H1 (cell line): ENCODE measurements around the gene NEURL1. TPM values are rescaled to one million over a fixed set of nuclear protein-coding genes. Genes with fewer than 3 reads are reported as not detected.

Experiments
- CTCF ChIA-PET: fragments of 300-600 bp; sonication (Branson Sonifier 250); formaldehyde crosslinking; loops from one replicate; lab custom pipeline; 2021; ENCODE audit not compliant: partially characterized antibody; lab: Charles Lee
- POLR2A ChIA-PET: fragments of 300-600 bp; sonication (Branson Sonifier 250); formaldehyde crosslinking; loops from one replicate; lab custom pipeline; 2021; ENCODE audit warnings: inconsistent platforms; ENCODE audit not compliant: partially characterized antibody; lab: Charles Lee
- DNase-seq, 2 experiments: peaks; one replicate each; pipeline versions ENCODE4 v3.0.0 to v3.0.0-alpha.2; 2010 to 2022; ENCODE audit warnings: low spot score in 2 of 2, low read depth in 1 of 2, mixed read lengths in 1 of 2
- FAIRE-seq: peaks from 2 replicates; lab custom pipeline; 2011; peaks lifted over from hg19 to GRCh38; lab: Jason Lieb, UNC
- H2AFZ ChIP-seq: 2 replicates; pipeline ENCODE4 v1.8.1; 2012; ENCODE audit warnings: low read length, inconsistent platforms
- H2AK5ac ChIP-seq: 2 replicates; pipeline ENCODE4 v1.6.1; 2013; ENCODE audit warnings: low read depth, low read length
- H2BK120ac ChIP-seq: replicated peaks from 2 replicates; pipeline ENCODE3; 2013; ENCODE audit warnings: low read depth, low read length, inconsistent platforms
- H2BK12ac ChIP-seq: 2 replicates; pipeline ENCODE4 v1.6.1; 2013; ENCODE audit warnings: low read depth, low read length
- H2BK15ac ChIP-seq: 2 replicates; pipeline ENCODE4 v1.6.1; 2013; ENCODE audit warnings: low read length
- H2BK20ac ChIP-seq: 2 replicates; pipeline ENCODE4 v1.6.1; 2013; ENCODE audit warnings: low read length
- H2BK5ac ChIP-seq: 2 replicates; pipeline ENCODE4 v1.6.1; 2013; ENCODE audit warnings: low read depth, low read length
- H3K14ac ChIP-seq: 2 replicates; pipeline ENCODE4 v1.6.1; 2013; ENCODE audit warnings: inconsistent platforms; ENCODE audit not compliant: insufficient read length
- H3K18ac ChIP-seq: 2 replicates; pipeline ENCODE4 v1.6.1; 2013; ENCODE audit warnings: low read length; ENCODE audit errors: extremely low read depth
- H3K23ac ChIP-seq: 2 replicates; pipeline ENCODE4 v1.6.1; 2013; ENCODE audit warnings: inconsistent platforms; ENCODE audit not compliant: insufficient read length
- H3K23me2 ChIP-seq: 2 replicates; pipeline ENCODE4 v1.6.1; 2013; ENCODE audit warnings: low read depth, low read length
- H3K27ac ChIP-seq: 2 replicates; pipeline ENCODE4 v1.6.1; 2011; ENCODE audit warnings: low read depth, low read length, inconsistent platforms
- H3K27me3 ChIP-seq, 4 experiments: replicated peaks in 1 of 4; 1 replicate in 1 of 4; 2 replicates in 3 of 4; pipeline versions ENCODE4 v1.6.1 to v1.8.1; 2011 to 2013; ENCODE audit warnings: low read length in 3 of 4, mild to moderate bottlenecking in 3 of 4, inconsistent platforms in 2 of 4, mixed read lengths in 2 of 4, moderate library complexity in 1 of 4; ENCODE audit not compliant: control insufficient read depth in 3 of 4, insufficient read depth in 3 of 4; ENCODE audit errors: extremely low read depth in 1 of 4
- H3K36me3 ChIP-seq, 4 experiments: 2 replicates each; pipeline versions ENCODE4 v1.6.1 to v1.8.1; 2011 to 2013; ENCODE audit warnings: mild to moderate bottlenecking in 4 of 4, low read length in 3 of 4, moderate library complexity in 2 of 4, control low read depth in 1 of 4, inconsistent platforms in 1 of 4; ENCODE audit not compliant: insufficient read depth in 4 of 4, control insufficient read depth in 2 of 4
- H3K4ac ChIP-seq: replicated peaks from 2 replicates; pipeline ENCODE3; 2013; ENCODE audit warnings: low read length, low read depth, mixed read lengths, inconsistent platforms; ENCODE audit not compliant: insufficient read length
- H3K4me1 ChIP-seq, 4 experiments: replicated peaks in 1 of 4; 1 replicate in 1 of 4; 2 replicates in 3 of 4; pipeline versions ENCODE4 v1.6.1 to v1.8.1; 2011 to 2013; ENCODE audit warnings: low read length in 3 of 4, inconsistent platforms in 2 of 4, mixed read lengths in 1 of 4; ENCODE audit not compliant: insufficient read depth in 4 of 4, control insufficient read depth in 3 of 4
- H3K4me2 ChIP-seq, 2 experiments: 2 replicates each; pipeline versions ENCODE4 v1.6.1 to v1.8.1; 2011 to 2013; ENCODE audit warnings: low read depth in 2 of 2, low read length in 2 of 2, control low read depth in 1 of 2, inconsistent platforms in 1 of 2, mild to moderate bottlenecking in 1 of 2; ENCODE audit not compliant: insufficient read depth in 1 of 2
- H3K4me3 ChIP-seq, 4 experiments: fragments of 200-600, 300-600 bp in 1 of 4; sonication (generic), shearing (Covaris generic), sonication (Bioruptor Twin) in 1 of 4; 2 replicates each; pipeline versions ENCODE4 v1.5.1 to v1.8.1; 2011 to 2016; ENCODE audit warnings: low read length in 4 of 4, low read depth in 3 of 4, control low read depth in 2 of 4, inconsistent platforms in 2 of 4, mild to moderate bottlenecking in 2 of 4, mixed read lengths in 1 of 4, moderate library complexity in 1 of 4; ENCODE audit not compliant: insufficient read depth in 2 of 4; ENCODE audit errors: extremely low read depth in 1 of 4
- H3K56ac ChIP-seq: replicated peaks from 2 replicates; pipeline ENCODE3; 2013; ENCODE audit warnings: low read depth, mild to moderate bottlenecking, mixed read lengths, low read length, inconsistent platforms; ENCODE audit not compliant: insufficient read length
- H3K79me1 ChIP-seq: 2 replicates; pipeline ENCODE4 v1.6.1; 2013; ENCODE audit warnings: low read depth, low read length, control low read depth
- H3K79me2 ChIP-seq, 2 experiments: 2 replicates each; pipeline versions ENCODE4 v1.6.1 to v1.8.1; 2012 to 2013; ENCODE audit warnings: low read length in 2 of 2, mild to moderate bottlenecking in 2 of 2, inconsistent platforms in 1 of 2; ENCODE audit not compliant: insufficient read depth in 2 of 2, control insufficient read depth in 1 of 2
- H3K9ac ChIP-seq, 4 experiments: replicated peaks in 1 of 4; 1 replicate in 1 of 4; 2 replicates in 3 of 4; pipeline versions ENCODE4 v1.6.1 to v1.8.1; 2011 to 2013; ENCODE audit warnings: low read depth in 3 of 4, low read length in 3 of 4, control low read depth in 2 of 4, mild to moderate bottlenecking in 2 of 4, moderate library complexity in 2 of 4, inconsistent platforms in 1 of 4; ENCODE audit errors: extremely low read depth in 1 of 4
- H3K9me3 ChIP-seq, 2 experiments: 2 replicates each; pipeline versions ENCODE4 v1.6.1 to v1.8.1; 2012 to 2013; ENCODE audit warnings: mild to moderate bottlenecking in 2 of 2, moderate library complexity in 2 of 2, control low read depth in 1 of 2, inconsistent platforms in 1 of 2, low read depth in 1 of 2, low read length in 1 of 2, mixed read lengths in 1 of 2; ENCODE audit not compliant: insufficient read depth in 2 of 2
- H4K20me1 ChIP-seq, 2 experiments: replicated peaks in 1 of 2; 2 replicates each; pipeline versions ENCODE3 to v1.8.1; 2011 to 2013; ENCODE audit warnings: inconsistent platforms in 2 of 2, low read length in 2 of 2, mild to moderate bottlenecking in 1 of 2; ENCODE audit not compliant: insufficient read depth in 2 of 2, control insufficient read depth in 1 of 2
- H4K5ac ChIP-seq: 2 replicates; pipeline ENCODE4 v1.6.1; 2013; ENCODE audit warnings: low read length, low read depth, mixed read lengths, inconsistent platforms; ENCODE audit not compliant: insufficient read length
- H4K8ac ChIP-seq: 2 replicates; pipeline ENCODE4 v1.8.0; 2013; ENCODE audit warnings: mild to moderate bottlenecking, moderate library complexity, low read length, inconsistent platforms; ENCODE audit not compliant: insufficient read depth; ENCODE audit errors: extremely low read depth
- H4K91ac ChIP-seq: replicated peaks from 2 replicates; pipeline ENCODE3; 2013; ENCODE audit warnings: low read length, mixed read lengths, inconsistent platforms; ENCODE audit not compliant: insufficient read length
- CREB1 ChIP-seq: IDR thresholded peaks from 2 replicates; pipeline ENCODE4 v1.6.1; 2012; ENCODE audit warnings: inconsistent platforms
- WGBS, 2 experiments: shearing (Covaris generic) in 1 of 2; methylation state at CpG; one replicate each; pipeline versions ENCODE4 v1.1.6 to v1.1.7; 2013 to 2015; ENCODE audit warnings: low lambda C conversion rate in 2 of 2, mixed read lengths in 2 of 2, inconsistent platforms in 1 of 2, low coverage in 1 of 2, missing lambda C conversion rate in 1 of 2; ENCODE audit not compliant: insufficient replicate concordance in 2 of 2, insufficient coverage in 1 of 2, insufficient read length in 1 of 2; ENCODE audit errors: extremely low coverage in 1 of 2, missing lambda C conversion rate in 1 of 2; 5-methylcytosine and 5-hydroxymethylcytosine counted together
- polyA plus RNA-seq, 7 experiments: library from polyadenylated mRNA; depleted of rRNA in 3 of 7; stranded (reverse) in 5 of 7; unstranded in 2 of 7; fragments of >200 nt in 5 of 7; fragments of 200-250 nt in 2 of 7; gene quantifications; 1 replicate in 5 of 7; 2 replicates in 1 of 7; 4 replicates in 1 of 7; pipeline versions ENCODE4 v1.2.1 to v1.2.3, GENCODE V29; 2011 to 2013; ENCODE audit warnings: missing spikeins in 2 of 7, mixed read lengths in 2 of 7
- total RNA-seq: library from RNA; stranded (reverse); fragmentation: NEBNext Ultra II Directional; extraction: Animal tissue kit (Norgen Biotek cat#: 25700); gene quantifications from 2 replicates; pipeline ENCODE4 v1.2.1, GENCODE V29; 2021

NEURL1 gene
- total and polyA plus RNA-seq, 2 of the 8 experiments (the other 6 are each of a cell fraction or from before 2014, with no cell fraction given) = 0.54 to 0.58 TPM

DNA sequence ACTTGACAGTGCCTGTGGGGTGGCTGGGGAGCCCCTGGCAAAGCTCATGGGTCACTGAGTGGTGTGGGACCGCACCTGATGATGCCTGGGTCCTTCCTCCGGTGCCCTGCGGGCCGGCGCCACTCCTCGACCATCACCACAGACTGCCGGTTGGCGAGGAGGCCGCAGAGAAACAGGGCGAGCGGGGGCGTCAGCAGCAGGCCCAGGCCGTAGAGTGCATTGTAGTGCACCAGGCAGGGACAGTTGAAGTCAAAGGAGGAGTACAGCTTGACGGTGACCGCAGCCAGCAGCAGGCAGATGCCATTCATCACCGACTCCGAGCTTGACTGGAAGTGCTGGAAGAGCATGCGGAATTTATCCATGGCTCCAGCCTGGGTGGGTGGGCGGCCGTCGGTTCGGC, 14.8 kb upstream of the NEURL1 start:
- H3K36me3 ChIP-seq = no peaks in the 10 kb centered on the region
- no peak overlapping the region for H2BK12ac ChIP-seq
- H4K8ac ChIP-seq = 0 out of 2 replicates have a peak overlapping the region, but pooled peaks have one; percentile 35
- H3K27me3 ChIP-seq = no peaks in the 10 kb centered on the region; a peak in 2 of 7 replicates
- H4K5ac ChIP-seq = no peak overlapping the region
- no peaks in the 10 kb centered on the region for H4K20me1 ChIP-seq
- no peak overlapping the region for H3K14ac ChIP-seq
- no peak overlapping the region for H3K23ac ChIP-seq
- FAIRE-seq = no peak
- H3K4ac ChIP-seq = no peak overlapping the region
- CTCF ChIA-PET = interaction anchor here (0.9 to 6.3 kb wide), 7 partner anchors 24 to 145 kb away, joined by 3 to 34 read pairs (median 4); partner anchors contain the start of gene CALHM2
- H3K79me2 ChIP-seq = no peaks in the 10 kb centered on the region
- H2AK5ac ChIP-seq = no peak overlapping the region
- POLR2A ChIA-PET = interaction anchor here (1.2 kb wide), 1 partner anchor 25 kb away, joined by 3 read pairs; no protein-coding TSS in a partner anchor
- no peak overlapping the region for H2BK5ac ChIP-seq
- peaks cover 4% of the 10 kb centered on the region; the same call in 1 of the 2 replicates for H3K23me2 ChIP-seq
- H3K79me1 ChIP-seq = no peaks in the 10 kb centered on the region
- TF ChIP-seq CREB1 = no peak
- no peak for DNase-seq
- 0 out of 2 replicates have a peak overlapping the region, but pooled peaks have one; percentile 6 for H2BK15ac ChIP-seq
- no peak overlapping the region for H3K18ac ChIP-seq
- H4K91ac ChIP-seq = no peak overlapping the region
- no peak overlapping the region for H2AFZ ChIP-seq
- no peak overlapping the region for H3K56ac ChIP-seq
- H3K4me2 ChIP-seq = no peak overlapping the region
- H3K9me3 ChIP-seq = no peaks in the 10 kb centered on the region
- H2BK120ac ChIP-seq = no peak overlapping the region
- H3K9ac ChIP-seq = no peak overlapping the region; a peak in 1 of 7 replicates
- 93% methylated on average over 22 of the region's 22 CpGs; no CpG with 5 or more reads in 1 of the 2 experiments for WGBS, 2 experiments
- peaks cover 0 to 12% (median 7%) of the 10 kb centered on the region in 4 experiments; a peak in 5 of 7 replicates for H3K4me1 ChIP-seq
- no peak overlapping the region for H3K27ac ChIP-seq
- H3K4me3 ChIP-seq = no peak overlapping the region
- H2BK20ac ChIP-seq = no peak overlapping the region
